GM06990 (cell line): ENCODE data around the gene PTCD2.

Experiments used
- DNase-seq: peaks from one replicate; pipeline ENCODE4 v3.0.0-alpha.2; 2011; ENCODE audit not compliant: insufficient read length; ENCODE audit errors: extremely low read depth
- H3K27me3 ChIP-seq: replicated peaks from 2 replicates; pipeline ENCODE4 v1.6.0; 2011; ENCODE audit warnings: low read length; ENCODE audit not compliant: control insufficient read depth, insufficient read depth
- H3K36me3 ChIP-seq: 2 replicates; pipeline ENCODE4 v1.5.1; 2011; ENCODE audit warnings: low read length; ENCODE audit not compliant: control insufficient read depth, insufficient read depth
- H3K4me3 ChIP-seq: replicated peaks from 2 replicates; pipeline ENCODE4 v1.5.1; 2011; ENCODE audit warnings: low read depth, mild to moderate bottlenecking, control low read depth, low read length
- TF ChIP-seq, protein P1 (sequence below): IDR thresholded peaks from 2 replicates; pipeline ENCODE4 v1.5.1; 2011; ENCODE audit warnings: low read length, control low read depth, mild to moderate bottlenecking, inconsistent platforms; ENCODE audit not compliant: insufficient read depth, poor library complexity, severe bottlenecking

The PTCD2 gene

DNA sequence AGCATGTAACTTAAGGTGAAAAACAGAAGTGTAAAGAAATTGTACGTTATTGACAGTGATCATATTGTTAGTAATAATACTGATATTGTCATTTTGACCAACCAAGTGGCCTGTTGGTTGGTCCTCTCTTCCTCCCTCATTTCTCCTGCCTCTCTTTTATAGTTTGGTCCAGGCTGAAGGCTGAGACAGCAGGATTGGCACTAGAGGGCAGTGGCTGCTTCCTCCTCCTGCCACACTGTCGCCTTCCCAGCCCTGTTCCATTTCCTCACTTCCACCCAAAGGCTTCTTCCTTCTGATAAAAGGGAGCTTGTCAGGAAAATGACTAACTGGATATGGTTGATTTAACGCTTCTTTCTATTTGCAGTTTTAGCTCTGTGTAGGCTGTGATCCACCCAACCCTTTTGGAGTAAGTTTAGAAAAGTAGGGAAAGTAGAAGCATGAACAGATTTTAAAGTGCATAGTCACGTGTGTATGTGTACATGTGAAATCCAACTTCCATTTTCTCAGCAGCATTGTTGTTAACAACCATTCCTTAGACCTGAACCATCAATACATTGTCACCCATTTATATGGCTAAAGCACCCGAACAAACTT lies 35.6 kb downstream of the PTCD2 start:
- Histone ChIP-seq H3K36me3 (peaks cover 1% of the 10 kb centered on the region), H3K4me3 (no peak overlapping the region), H3K27me3 (no peaks in the 10 kb centered on the region)
- DNase-seq, result no peak
- TF ChIP-seq, protein P1, sequence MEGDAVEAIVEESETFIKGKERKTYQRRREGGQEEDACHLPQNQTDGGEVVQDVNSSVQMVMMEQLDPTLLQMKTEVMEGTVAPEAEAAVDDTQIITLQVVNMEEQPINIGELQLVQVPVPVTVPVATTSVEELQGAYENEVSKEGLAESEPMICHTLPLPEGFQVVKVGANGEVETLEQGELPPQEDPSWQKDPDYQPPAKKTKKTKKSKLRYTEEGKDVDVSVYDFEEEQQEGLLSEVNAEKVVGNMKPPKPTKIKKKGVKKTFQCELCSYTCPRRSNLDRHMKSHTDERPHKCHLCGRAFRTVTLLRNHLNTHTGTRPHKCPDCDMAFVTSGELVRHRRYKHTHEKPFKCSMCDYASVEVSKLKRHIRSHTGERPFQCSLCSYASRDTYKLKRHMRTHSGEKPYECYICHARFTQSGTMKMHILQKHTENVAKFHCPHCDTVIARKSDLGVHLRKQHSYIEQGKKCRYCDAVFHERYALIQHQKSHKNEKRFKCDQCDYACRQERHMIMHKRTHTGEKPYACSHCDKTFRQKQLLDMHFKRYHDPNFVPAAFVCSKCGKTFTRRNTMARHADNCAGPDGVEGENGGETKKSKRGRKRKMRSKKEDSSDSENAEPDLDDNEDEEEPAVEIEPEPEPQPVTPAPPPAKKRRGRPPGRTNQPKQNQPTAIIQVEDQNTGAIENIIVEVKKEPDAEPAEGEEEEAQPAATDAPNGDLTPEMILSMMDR, result peak; percentile 23

- no peak overlapping the region for H3K4me3 ChIP-seq
- DNase-seq, result no peak
- H3K36me3 ChIP-seq, result peaks cover 1% of the 10 kb centered on the region
- TF ChIP-seq, protein P1, result no peak
- H3K27me3 ChIP-seq, result no peaks in the 10 kb centered on the region
Observed at GRCh38 chr5:72356361-72356760, 36.2 kb downstream of the PTCD2 start.

DNA sequence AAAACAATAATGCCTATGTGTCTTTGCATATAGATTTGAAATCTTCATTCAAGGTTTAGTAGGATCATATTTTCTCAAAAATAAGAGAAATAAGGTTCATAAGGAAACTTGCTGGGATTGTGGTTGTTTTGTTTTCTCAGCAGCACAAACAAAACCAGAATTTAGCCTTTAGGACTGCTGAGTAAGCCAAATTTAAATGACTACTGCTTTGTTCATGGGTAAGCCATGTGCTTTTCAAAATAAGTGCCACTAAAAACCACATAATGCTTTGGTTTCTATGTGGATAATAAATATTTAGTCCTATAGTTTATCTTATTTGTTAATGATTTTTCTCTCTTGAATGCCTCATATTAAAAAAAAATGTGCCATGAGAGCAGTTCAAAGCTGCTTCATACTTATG lies 38.8 kb downstream of the PTCD2 start:
- DNase-seq, result no peak
- no peaks in the 10 kb centered on the region for H3K27me3 ChIP-seq
- TF ChIP-seq, protein P1, result no peak
- H3K4me3 ChIP-seq, result no peak overlapping the region
- H3K36me3 ChIP-seq, result peaks cover 7% of the 10 kb centered on the region

DNA sequence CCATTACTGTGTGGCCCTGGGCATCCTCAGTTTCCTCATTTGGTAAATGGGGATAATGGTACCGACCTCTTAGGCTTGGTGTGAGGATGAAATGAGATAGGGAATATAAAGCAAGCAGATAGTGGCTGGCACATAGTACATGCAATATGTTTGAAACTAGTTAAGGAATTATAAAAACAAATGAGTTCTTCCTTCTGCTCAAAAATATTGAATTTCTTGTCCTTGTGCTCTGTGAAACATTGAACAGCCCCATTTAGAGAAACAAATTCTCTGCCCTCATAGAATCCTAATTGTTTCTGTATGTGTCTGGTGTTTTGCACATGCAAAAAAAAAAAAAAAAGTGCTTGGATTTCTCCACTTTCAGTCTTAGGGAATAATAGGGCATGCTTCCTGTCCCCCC lies 39.7 kb downstream of the PTCD2 start:
- Histone ChIP-seq H3K36me3 (peaks cover 7% of the 10 kb centered on the region), H3K27me3 (no peaks in the 10 kb centered on the region), H3K4me3 (no peak overlapping the region)
- DNase-seq, result no peak
- TF ChIP-seq, protein P1, result no peak

GRCh38 chr5:72363166-72363802 lies 43.1 kb downstream of the PTCD2 start:
- TF ChIP-seq, protein P1, result no peak
- no peak for DNase-seq
- Histone ChIP-seq H3K4me3 (no peak overlapping the region), H3K36me3 (peaks cover 9% of the 10 kb centered on the region), H3K27me3 (no peaks in the 10 kb centered on the region)
